GM18951 (cell line): ENCODE measurements around the gene RBM11.
"Not testable (repeated sequence)": the region's sequence is repeated elsewhere in the genome, so short reads cannot be mapped to it uniquely, and the experiment has no call there.

Experiments used
- POLR2A ChIP-seq: IDR thresholded peaks from 4 replicates; pipeline ENCODE4 v1.6.1; 2011; ENCODE audit warnings: mild to moderate bottlenecking; ENCODE audit not compliant: insufficient read length, insufficient read depth; ENCODE audit errors: extremely low read depth
- in situ Hi-C: fragments of 300-500 bp; cut with MboI; formaldehyde crosslinking; loops from one replicate; pipeline ENCODE4 v1.12.0; 2022; ENCODE audit warnings: low sequenced_read_pairs, mixed read lengths, inconsistent platforms; ENCODE audit not compliant: unreplicated experiment

The RBM11 gene, protein sequence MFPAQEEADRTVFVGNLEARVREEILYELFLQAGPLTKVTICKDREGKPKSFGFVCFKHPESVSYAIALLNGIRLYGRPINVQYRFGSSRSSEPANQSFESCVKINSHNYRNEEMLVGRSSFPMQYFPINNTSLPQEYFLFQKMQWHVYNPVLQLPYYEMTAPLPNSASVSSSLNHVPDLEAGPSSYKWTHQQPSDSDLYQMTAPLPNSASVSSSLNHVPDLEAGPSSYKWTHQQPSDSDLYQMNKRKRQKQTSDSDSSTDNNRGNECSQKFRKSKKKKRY

DNA sequence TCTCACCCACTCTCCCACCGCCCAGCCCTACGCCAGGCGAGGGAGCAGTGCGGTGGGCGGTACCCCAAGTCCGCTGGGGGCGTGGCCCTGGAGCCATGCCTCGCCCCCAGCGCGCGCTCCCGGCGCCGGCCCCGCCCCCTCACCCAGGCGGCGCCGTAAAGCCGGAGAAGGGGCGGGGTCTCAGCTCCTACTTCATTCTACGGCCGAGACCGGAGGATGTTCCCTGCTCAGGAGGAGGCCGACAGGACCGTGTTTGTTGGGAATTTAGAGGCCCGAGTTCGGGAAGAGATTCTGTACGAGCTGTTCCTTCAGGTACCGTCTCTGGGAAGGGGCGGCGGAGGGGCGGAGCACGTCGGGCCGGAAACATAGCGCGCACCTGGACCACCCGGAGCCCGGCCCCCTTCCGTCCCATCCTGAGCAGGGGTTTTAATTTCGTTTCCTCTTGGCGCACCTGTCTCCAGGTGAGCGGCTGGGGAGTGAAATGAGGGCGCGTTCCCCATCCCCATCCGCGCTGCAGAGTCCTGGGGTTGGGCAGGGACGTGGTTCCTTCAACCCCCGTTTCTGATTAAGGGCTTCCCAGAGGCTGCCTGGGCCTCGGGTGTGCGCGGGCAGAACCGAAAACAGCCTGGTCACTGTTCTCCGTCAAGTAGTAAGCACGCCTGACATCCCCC, at the start of gene RBM11:
RBM11 (plus strand) TSS at position 187 of the 671 bp plus-strand sequence; CDS start at position 217, 30 bp downstream.
- no peak for TF ChIP-seq POLR2A
- in situ Hi-C loops = no loop called here

DNA sequence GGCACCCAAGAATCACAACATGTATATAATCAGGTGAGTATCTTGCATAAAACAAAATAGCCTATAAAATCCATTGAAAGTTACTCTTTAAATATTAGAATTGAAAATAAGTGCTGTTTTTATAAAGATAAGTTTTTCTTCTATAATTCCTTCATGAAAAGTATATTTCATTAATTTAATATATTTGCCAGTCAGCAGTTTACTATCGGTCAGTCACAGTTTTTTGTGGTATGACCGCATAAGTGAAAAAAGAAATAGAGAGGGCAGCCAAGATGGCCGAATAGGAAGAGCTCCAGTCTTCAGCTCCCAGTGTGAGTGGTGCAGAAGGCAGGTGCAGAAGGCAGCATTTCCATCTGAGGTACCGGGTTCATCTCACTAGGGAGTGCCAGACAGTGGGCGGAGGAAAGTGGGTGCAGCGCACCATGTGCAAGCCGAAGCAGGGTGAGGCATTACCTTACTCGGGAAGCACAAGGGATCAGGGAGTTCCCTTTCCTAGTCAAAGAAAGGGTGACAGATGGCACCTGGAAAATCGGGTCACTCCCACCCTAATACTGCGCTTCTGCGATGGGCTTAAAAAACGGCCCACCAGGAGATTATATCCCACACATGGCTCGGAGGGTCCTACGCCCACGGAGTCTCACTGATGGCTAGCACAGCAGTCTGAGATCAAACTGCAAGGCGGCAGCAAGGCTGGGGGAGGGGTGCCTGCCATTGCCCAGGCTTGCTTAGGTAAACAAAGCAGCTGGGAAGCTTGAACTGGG, 49.3 kb upstream of the RBM11 start:
- in situ Hi-C loops = not testable (repeated sequence)

DNA sequence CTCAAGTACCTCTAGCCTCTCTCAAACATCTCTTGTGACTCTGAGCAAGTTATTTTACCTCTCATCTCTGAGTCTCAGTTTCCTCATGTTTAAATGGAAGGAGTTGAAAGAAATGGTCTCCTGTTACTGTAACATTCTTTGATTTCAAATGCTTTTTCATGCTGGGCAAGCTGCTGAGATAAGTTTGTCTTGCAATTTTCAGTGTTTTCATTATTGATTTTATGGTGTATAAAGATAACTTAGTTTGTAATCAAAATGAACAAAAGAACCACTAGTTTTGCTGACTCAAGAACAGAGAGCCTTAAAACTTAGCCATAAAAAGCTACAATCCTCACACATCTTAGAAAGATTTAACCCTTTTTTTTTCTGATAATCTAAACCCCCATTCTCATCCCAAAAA, 9.7 kb upstream of the RBM11 start:
- in situ Hi-C loops = no loop called here
- no peak for TF ChIP-seq POLR2A

DNA sequence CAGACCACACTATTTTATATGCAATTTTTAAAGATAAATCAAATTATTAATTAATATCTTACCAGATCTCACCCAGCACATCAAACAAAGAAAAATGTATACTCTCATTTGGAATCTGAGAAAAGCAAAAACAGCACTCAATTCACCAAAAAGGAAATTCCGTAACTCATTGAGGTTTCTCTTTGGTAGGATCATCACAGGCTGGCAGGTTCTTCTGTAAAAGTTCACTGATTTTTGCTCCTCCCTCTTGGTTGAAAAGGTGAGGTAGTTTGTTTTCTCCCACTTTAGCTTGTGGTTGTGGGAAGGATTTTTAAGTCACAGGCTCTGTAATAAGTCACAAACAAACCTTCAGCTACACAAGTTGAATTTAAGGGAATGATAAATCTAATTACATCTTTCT, 5.2 kb upstream of the RBM11 start, which contains the start of gene LIPI:
LIPI (minus strand) TSS at position 218 of the 400 bp plus-strand sequence; CDS start at position 108, 110 bp downstream.
- no peak for TF ChIP-seq POLR2A
- in situ Hi-C loops = no loop called here

DNA sequence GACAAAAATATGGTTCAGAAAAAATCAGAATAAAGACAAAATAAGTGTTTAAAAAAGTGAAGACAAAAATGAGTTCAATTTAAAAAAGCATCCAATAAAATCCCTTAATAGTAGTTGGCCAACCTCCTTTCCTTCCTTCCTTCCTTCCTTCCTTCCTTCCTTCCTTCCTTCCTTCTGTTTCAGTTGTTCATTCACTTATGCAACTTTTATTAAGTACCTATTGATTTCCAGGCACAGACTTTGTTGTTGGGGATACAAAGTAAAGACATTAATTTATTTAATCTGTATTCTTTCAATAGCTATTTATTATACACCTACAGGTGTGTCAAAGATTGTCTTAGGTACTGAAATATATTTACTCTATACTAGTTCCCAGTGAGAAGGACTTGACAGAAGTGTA, 2.8 kb upstream of the RBM11 start:
- TF ChIP-seq POLR2A = no peak
- in situ Hi-C loops = no loop called here

DNA sequence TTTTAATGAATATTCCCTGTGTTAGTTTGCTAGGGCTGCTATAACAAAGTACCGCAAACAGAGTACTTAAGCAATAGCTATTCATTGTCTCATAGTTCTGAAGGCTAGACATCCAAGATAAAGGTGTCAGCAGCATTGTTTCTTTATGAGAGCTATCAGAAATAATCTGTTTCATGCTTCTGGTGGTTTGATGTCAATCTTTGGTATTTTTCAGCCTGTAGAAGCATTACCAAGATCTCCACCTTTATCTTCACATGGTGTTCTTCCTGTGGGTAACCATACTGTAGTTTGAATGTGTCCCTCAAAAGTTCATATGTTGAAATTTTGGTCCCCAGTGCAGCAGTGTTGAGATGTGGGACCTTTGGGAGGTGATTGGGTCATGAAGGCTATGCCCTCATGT, 7.4 kb downstream of the RBM11 start:
- in situ Hi-C loops = no loop called here
- no peak for TF ChIP-seq POLR2A

DNA sequence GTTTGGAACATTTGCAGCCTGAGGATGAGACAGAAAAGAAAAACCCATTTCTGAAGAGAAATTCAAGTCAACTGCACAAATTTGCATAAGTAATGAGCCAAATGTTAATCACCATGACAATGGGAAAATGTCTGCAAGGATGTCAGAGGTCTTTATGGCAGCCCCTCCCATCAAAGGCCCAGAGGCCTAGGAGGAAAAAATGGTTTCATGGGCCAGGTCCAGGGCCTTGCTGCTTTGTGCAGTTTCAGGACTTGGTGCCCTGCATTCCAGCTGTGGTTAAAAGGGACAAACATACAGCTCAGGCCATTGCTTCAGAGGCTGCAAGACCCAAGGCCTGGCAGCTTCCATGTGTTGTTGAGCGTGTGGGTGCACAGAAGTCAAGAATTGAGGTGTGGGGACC, 13.4 kb downstream of the RBM11 start:
- TF ChIP-seq POLR2A = no peak
- in situ Hi-C loops = no loop called here

DNA sequence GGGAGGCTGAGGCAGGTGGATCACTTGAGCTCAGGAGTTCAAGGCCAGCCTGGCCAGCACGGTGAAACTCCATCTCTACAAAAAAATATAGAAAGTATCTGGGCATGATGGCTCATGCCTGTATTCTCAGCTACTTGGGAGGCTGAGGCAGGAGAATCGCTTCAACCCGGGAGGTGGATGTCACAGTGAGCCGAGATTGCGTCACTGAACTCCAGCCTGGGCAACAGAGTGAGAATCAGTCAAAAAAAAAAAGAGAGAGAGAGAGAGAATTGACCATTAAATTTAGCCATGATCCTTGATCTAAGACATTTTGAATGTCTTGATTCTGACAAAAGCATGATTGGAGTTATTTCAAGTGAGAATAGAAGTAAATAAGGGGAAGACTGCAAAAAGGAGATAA, 19.1 kb downstream of the RBM11 start:
- in situ Hi-C loops = no loop called here
- no peak for TF ChIP-seq POLR2A

DNA sequence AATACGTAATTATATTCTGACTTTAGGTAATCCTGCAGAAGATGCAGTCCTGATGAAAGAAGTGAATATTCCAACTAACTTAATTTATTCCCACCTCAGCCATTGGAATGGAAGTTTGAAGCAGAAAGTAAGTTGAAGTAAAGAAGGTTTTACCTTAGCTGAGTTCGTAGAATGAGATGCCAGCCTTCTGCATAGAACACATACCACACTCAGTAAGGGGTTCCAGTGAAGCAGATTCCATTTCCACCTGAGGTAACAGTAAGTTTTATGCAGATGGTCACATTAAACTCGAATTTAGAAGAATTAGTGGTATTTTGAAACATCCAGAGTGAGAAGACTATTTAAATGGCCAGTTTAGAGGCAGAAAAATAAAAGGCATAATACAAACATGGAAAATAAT, 20.2 kb downstream of the RBM11 start:
- in situ Hi-C loops = no loop called here
- no peak for TF ChIP-seq POLR2A

DNA sequence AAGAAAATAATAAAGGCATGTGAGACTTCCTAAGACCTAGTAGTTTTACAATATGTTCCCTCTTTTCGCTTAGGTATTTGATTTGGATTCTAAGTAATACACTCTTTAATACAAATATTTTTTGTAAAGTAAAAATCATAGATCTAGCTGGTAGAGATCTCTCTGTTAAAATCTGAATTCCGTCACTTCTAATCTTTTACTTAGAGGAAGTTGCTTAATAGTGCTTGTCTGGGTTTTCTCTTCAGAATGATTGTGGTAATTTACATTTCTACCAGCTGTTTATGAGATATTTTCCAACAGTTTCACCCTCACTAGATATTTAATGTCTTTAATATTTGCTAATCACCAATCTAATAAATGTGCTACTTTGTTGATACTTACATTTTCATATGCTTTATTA, 23.3 kb downstream of the RBM11 start:
- no peak for TF ChIP-seq POLR2A
- in situ Hi-C loops = no loop called here

DNA sequence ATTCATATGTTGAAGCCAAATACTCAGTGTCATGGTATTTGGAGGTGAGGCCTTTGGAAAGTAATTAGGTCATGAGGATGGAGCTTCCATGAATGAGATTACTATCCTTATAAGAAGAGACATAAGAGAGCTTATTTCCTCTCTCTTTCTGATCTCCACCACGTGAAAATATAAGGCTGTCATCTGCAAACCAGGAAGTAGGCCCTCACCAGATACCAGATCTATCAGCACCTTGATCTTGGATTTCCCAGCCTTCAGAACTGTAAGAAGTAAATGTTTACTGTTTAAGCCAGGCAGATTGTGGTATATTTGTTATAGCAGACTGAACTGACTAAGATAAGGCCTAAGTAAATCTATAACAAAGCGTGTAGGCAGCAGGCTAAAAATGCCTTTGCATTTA, 25.3 kb downstream of the RBM11 start:
- in situ Hi-C loops = no loop called here
- TF ChIP-seq POLR2A = no peak

DNA sequence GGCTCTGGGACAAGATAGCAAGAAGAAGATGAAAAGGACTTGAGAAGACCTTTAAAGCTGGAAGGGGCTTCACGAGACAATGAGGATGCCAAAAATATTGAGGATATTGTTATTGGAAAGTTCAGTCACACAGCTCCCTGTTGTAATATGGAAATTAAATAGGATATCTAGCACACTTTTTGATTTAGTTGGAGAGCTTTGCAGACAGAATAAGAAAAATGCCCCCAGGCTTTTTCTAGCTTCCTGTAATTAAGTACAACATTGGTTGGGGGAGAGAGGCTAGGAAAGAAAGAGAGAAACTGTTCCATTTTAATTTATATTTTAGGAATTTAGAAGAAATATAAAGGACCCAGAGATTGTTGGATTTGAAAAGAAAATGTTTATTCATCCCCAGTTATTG, 27.5 kb downstream of the RBM11 start:
- in situ Hi-C loops = no loop called here

DNA sequence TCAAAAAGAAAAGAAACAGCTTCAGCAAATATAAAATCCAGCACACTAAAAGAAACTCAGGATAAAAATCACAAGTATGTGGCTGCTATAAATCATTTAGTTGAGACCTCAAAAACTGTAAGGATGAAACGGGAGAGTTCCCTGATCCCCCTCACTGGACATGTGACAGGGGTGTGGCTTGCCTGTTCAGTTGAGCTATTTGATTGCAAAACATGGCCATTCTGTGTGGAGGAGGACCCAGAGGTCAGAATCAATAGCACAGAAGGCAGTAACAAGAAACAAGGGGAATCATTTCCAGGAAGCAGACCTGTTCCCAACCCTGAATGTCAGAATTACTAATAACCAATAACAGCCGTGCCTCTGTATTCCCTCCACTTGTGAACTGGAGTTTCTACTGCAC, 27.9 kb downstream of the RBM11 start:
- no peak for TF ChIP-seq POLR2A
- in situ Hi-C loops = no loop called here

More for the DNA sequence above, 27.5 kb downstream of the RBM11 start:
- TF ChIP-seq POLR2A = no peak

DNA sequence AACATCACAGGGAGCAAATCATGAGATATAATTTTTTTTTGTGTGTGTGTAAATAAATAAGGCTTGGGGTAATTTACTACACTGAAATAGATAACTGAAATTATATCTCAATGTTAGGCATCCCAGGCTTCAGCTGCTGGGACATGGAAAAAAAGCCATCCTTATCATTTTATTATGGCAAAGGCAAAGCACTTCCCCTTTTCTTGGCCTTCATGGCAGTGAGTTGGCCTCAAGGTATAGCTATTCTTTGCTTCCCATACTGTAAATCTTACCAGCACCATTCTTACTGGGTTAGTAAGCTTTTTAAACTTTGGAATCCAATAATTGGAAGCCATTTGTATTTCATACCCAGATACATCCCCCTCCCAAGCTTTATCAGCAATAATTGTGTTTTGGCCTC, 29.0 kb downstream of the RBM11 start:
- in situ Hi-C loops = no loop called here
- TF ChIP-seq POLR2A = no peak
